ENCODE results near the gene STPG2. TPM values are rescaled to one million over a fixed set of nuclear protein-coding genes. Genes with fewer than 3 reads are reported as not detected.

The STPG2 gene
- total RNA-seq, 1 donor from 2014 or later, result not detected

GRCh38 chr4:97778174-97778573, 365.1 kb downstream of the STPG2 start:
- DNase-seq, result no peak
- Histone ChIP-seq H3K9me3 (replicated peaks) (no peaks in the 10 kb centered on the region), H3K4me1 (no peaks in the 10 kb centered on the region), H3K4me3 (no peak overlapping the region), H3K27ac (replicated peaks) (no peak overlapping the region), H3K36me3 (no peaks in the 10 kb centered on the region), H3K27me3 (ENCODE audit: low read depth) (no peaks in the 10 kb centered on the region)
- TF ChIP-seq, protein P1, sequence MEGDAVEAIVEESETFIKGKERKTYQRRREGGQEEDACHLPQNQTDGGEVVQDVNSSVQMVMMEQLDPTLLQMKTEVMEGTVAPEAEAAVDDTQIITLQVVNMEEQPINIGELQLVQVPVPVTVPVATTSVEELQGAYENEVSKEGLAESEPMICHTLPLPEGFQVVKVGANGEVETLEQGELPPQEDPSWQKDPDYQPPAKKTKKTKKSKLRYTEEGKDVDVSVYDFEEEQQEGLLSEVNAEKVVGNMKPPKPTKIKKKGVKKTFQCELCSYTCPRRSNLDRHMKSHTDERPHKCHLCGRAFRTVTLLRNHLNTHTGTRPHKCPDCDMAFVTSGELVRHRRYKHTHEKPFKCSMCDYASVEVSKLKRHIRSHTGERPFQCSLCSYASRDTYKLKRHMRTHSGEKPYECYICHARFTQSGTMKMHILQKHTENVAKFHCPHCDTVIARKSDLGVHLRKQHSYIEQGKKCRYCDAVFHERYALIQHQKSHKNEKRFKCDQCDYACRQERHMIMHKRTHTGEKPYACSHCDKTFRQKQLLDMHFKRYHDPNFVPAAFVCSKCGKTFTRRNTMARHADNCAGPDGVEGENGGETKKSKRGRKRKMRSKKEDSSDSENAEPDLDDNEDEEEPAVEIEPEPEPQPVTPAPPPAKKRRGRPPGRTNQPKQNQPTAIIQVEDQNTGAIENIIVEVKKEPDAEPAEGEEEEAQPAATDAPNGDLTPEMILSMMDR (IDR thresholded peaks at IDR 0.05; ENCODE audit: borderline replicate concordance), result no peak
- intact Hi-C loops (cut with micrococcal nuclease), result no loop called here

GRCh38 chr4:97774347-97774989, 368.8 kb downstream of the STPG2 start:
- intact Hi-C loops (cut with micrococcal nuclease), result no loop called here

GRCh38 chr4:97770222-97770621, 373.1 kb downstream of the STPG2 start:
- no peaks in the 10 kb centered on the region for H3K36me3 ChIP-seq
- no peaks in the 10 kb centered on the region for H3K9me3 ChIP-seq (replicated peaks)
- H3K4me1 ChIP-seq, result no peaks in the 10 kb centered on the region
- TF ChIP-seq, protein P1 (IDR thresholded peaks at IDR 0.05; ENCODE audit: borderline replicate concordance), result no peak
- intact Hi-C loops (cut with micrococcal nuclease), result no loop called here
- no peak overlapping the region for H3K27ac ChIP-seq (replicated peaks)
- no peak overlapping the region for H3K4me3 ChIP-seq
- no peak for DNase-seq
- no peaks in the 10 kb centered on the region for H3K27me3 ChIP-seq (ENCODE audit: low read depth)

More at GRCh38 chr4:97774347-97774989, 368.8 kb downstream of the STPG2 start:
- Histone ChIP-seq H3K27me3 (ENCODE audit: low read depth) (no peaks in the 10 kb centered on the region), H3K27ac (replicated peaks) (no peak overlapping the region), H3K4me1 (no peaks in the 10 kb centered on the region), H3K9me3 (replicated peaks) (no peaks in the 10 kb centered on the region), H3K4me3 (no peak overlapping the region), H3K36me3 (no peaks in the 10 kb centered on the region)
- TF ChIP-seq, protein P1 (IDR thresholded peaks at IDR 0.05; ENCODE audit: borderline replicate concordance), result no peak
- no peak for DNase-seq

- intact Hi-C loops (cut with micrococcal nuclease), result no loop called here
- Histone ChIP-seq H3K9me3 (replicated peaks) (no peaks in the 10 kb centered on the region), H3K4me1 (no peaks in the 10 kb centered on the region), H3K27ac (replicated peaks) (no peak overlapping the region), H3K27me3 (ENCODE audit: low read depth) (no peaks in the 10 kb centered on the region), H3K36me3 (no peaks in the 10 kb centered on the region), H3K4me3 (no peak overlapping the region)
- no peak for DNase-seq
- TF ChIP-seq, protein P1 (IDR thresholded peaks at IDR 0.05; ENCODE audit: borderline replicate concordance), result no peak
These were observed 381.2 kb downstream of the STPG2 start for GRCh38 chr4:97762115-97762512.

- no peak overlapping the region for H3K4me3 ChIP-seq
- H3K36me3 ChIP-seq, result no peaks in the 10 kb centered on the region
- H3K9me3 ChIP-seq (replicated peaks), result no peaks in the 10 kb centered on the region
- no peaks in the 10 kb centered on the region for H3K27me3 ChIP-seq (ENCODE audit: low read depth)
- TF ChIP-seq, protein P1 (IDR thresholded peaks at IDR 0.05; ENCODE audit: borderline replicate concordance), result no peak
- no peaks in the 10 kb centered on the region for H3K4me1 ChIP-seq
- H3K27ac ChIP-seq (replicated peaks), result no peak overlapping the region
- intact Hi-C loops (cut with micrococcal nuclease), result no loop called here
- DNase-seq, result no peak
These were observed 381.7 kb downstream of the STPG2 start for GRCh38 chr4:97761445-97762114.
